CD4-positive, alpha-beta T cell treated with Interleukin-17A for 4 hours (primary cell): ENCODE data around the gene NTMT2.
"Not testable (repeated sequence)": the region's sequence is repeated elsewhere in the genome, so short reads cannot be mapped to it uniquely, and the experiment has no call there.

Experiments
- DNase-seq: peaks from one replicate; pipeline ENCODE4 v3.0.0-alpha.2; 2020; ENCODE audit warnings: mixed read lengths

NTMT2 gene

DNA sequence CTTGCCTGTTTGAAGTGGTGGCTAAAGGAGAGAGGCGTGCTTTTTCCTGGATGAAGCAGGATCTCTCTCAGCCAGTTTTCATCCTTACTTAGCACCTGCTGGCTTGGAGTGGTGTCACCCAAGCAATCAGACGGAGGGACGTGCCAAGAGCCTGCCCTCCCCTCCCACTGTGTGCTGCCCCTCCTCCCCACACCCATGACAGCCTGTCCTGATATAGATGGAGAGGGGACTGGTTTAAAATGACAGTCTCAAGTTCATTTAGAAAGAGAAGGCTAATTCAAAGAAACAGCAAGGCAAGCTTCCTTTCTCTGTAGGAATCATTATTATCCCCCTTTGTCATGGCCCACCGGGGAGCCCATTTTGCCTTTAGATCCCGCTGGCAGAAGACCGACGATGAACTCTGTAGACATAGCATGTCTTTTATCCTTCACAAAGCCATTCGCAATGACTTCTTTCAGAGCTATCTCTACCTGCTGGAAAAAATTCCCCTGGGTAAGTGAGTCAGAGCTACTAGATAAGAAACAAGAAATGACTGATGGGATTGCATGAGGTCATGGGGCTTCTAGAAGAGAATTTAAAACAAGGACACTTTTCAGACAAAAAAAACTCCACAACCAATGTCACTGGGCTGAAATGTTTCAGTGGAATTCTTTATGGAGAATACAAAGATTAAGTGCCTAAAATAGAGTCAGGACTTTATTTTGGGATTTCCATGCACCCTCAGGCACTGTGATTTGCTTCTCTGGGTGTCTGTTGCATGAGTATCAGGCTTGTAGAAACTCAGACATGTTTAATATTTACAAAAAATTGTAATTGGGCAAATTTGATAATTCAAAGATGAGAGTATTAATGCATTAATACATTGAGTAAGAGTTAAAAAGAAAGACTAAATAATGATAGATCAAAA is at the start of gene NTMT2:
NTMT2 (plus strand) TSS at position 190 of the 907 bp plus-strand sequence; CDS start at position 339, 149 bp downstream.
- DNase-seq: no peak

- DNase-seq: no peak
Measured at GRCh38 chr1:170095976-170096748, 49.6 kb upstream of the NTMT2 start.

- no peak for DNase-seq
Measured at GRCh38 chr1:170096806-170097340, 48.9 kb upstream of the NTMT2 start.

DNA sequence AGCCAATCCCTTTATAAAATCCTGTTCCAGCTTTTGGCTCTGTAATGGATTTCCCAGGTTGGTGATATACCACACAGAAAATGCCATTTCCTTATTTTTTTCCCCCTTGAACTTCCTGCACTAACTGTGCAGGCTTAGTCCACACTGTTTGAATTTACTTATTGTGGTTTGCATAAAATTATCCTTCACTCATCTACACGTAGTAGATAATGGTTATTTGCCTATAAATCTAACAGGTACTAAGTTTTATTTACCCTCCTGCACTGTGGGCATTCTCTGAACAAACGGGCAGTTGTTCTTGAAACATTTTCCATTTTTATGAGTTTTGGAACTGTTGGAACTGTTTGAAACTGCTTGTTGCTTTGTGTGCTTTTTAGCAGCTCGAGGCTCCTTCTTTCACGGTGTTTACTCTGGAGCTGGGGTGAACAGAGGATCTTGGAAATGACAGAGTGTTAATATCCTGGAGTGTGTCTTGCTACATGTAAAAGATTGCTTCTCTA is 48.3 kb upstream of the NTMT2 start:
- DNase-seq: no peak

DNA sequence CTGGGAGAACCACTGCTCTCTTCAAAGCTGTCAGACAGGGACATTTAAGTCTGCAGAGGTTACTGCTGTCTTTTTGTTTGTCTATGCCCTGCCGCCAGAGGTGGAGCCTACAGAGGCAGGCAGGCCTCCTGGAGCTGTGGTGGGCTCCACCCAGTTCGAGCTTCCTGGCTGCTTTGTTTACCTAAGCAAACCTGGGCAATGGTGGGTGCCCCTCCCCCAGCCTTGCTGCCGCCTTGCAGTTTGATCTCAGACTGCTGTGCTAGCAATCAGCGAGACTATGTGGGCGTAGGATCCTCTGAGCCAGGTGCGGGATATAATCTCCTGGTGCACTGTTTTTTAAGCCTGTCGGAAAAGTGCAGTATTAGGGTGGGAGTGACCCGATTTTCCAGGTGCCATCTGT is 32.6 kb upstream of the NTMT2 start:
- DNase-seq: not testable (repeated sequence)

GRCh38 chr1:170114906-170115305 is 30.9 kb upstream of the NTMT2 start:
- no peak for DNase-seq

DNA sequence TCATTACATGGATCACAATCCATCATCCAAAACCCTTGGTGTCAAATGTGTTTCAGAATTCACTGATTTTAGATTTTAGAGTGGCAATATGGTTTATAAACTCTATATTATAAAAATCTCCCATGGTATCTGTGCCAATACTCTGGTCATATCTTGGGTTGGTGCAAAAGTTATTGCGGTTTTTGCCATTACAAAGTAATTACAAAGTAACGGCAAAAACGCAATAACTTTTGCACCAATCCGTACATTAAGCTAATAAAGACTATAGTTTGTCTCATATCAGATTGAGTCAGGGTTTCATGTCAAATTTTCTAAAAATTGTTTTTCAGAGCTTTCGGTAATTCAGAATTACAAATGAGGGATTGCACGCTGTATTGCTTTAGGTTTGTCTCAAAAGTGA is 23.4 kb upstream of the NTMT2 start:
- DNase-seq: no peak

DNA sequence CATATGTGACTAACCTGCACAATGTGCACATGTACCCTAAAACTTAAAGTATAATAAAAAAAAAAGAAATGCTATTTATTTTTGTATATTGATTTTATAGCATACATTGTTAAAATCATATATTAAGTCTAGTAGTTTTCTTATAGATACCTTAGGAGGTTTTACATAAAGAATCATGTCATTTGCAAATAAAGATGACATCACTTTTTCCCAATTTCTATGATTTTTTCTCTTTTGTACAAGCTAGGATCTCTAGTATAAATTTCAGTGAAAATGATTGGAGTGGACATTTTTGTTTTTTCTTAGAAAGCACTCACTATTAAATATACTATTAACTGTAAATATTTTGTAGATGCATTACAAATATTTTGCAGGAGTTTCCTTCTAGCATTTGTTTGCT is 20.5 kb upstream of the NTMT2 start:
- no peak for DNase-seq

DNA sequence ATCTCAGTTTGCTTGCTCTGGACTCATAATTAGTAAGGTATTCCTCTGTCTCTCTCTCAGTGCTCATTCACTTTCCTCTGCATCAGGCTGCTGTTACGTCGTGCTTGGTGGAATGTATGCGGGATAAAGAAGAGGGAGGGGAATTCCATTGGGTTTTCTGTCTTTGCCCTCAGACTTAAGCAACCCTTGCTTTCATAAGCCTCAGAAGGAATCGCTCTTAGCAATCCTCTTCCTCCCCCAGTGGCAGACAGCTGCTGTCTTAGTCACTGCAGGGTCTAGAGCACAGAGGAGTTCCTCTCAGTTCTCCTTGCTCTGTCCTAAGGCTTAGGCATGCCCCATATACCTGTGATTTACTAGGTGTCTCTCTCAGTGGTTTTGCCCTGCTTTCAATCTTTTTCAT is 19.1 kb upstream of the NTMT2 start:
- DNase-seq: no peak

GRCh38 chr1:170131450-170131849 is 14.3 kb upstream of the NTMT2 start:
- no peak for DNase-seq

DNA sequence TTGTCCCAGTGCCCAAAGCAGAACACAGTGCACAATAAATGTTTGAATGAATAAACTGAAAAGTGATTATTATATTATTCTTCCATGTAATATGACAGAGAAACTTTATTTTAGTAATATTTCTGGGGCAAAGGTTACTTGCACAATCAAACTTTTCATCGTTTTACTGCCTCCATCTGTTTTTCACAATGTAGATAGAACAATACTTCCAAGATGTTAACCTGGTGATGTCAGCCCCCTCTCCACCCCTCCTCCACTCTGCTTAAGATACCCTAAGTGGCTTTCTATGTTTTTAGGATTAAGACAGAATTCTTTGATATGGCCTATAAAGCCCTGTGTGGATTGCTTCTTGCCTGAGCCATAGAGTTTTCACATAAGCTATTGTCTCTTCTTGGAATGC is 13.8 kb upstream of the NTMT2 start:
- no peak for DNase-seq

DNA sequence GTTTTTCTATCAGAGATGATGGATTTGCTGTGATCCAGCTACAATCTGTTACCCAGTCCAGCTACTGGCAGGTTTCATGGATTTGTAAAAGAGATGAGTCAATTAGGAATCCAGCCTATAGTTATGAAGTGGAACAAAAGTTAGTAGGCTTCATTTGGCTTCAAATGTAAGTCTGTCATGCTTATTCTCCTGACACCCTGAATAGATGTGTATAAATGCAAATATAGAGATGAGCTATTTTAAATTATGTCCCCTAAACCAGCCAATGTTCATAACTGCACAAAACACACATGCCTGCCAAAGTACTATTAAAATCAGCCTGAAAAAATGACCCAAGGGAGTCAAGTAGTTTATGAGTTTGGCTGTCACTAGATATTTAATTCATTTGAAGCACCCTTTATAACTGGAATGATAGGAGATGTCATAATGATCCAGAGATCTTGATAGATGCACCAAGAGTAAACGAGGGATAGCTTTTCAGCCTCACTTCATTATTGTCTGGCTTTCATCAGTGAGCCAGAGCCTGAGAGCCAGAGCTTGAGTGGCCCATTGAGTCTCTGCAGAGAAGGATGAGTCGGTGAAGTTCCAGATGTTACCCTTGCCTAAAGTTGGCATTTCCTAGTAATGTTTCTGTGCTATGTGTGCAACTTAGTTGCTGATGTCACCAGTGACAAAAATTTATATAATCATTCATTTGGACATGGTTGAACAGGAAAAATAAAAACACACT is 11.8 kb upstream of the NTMT2 start:
- DNase-seq: no peak

DNA sequence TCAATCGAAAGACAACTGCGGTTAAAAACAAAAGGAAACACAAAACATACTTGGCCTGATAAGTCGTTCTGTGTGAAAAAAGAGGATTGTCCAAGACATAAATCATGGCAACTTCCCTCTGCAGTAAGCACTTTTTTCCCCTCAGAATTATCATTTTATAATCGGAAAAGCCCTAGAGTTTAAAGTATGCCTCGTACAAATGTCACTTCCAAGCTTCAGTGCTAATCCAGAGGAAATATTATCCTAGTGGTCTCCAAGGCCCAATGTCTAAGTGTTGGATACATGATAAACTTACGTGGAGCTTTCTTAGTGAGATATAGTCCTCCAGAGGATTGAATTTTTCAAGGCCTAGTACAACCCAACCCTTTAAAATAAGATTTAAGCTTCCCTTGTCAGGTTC is 11.2 kb upstream of the NTMT2 start:
- no peak for DNase-seq

DNA sequence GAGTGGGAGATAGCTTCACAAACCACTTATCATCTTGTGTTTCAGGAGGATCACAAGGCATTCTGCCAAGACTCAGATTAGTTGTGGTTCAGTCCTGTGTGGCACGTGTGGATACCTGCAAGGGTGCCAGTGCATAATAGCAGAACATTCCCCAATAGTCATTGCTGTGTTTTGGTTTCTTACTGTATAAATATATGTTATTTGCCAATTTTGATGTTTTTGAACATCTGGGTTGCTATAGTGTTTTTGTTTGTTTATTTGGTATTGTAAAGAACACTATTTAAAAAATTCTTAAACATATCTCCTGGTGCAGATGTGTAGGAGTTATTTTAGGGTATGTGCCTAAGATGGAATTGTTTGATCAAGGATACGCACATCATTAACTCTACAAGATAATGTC is 5.4 kb upstream of the NTMT2 start:
- no peak for DNase-seq

- DNase-seq: no peak
Measured at GRCh38 chr1:170145061-170145460, 698 bp upstream of the NTMT2 start.

GRCh38 chr1:170146720-170147263 is 1.0 kb downstream of the NTMT2 start:
- no peak for DNase-seq

GRCh38 chr1:170149241-170149640 is 3.5 kb downstream of the NTMT2 start:
- DNase-seq: no peak

DNA sequence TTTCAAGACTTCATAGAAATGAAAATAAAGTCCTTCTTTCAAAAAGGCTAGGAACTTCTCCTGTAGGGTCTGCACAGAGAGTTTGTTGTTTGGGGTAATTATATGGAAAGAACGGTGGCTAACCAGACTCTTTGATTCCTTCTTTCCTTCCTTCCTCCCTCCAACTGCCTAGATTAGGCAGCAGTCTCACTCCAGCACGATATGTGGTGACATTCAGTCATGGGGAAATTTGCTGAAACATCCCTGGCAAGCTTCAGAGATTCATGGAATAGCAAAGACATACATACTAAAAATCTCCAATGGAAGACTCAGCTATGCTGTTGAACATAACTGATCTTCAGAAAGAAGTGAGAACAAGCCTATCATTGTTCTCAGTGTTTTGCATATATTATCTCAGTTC is 4.3 kb downstream of the NTMT2 start:
- no peak for DNase-seq

GRCh38 chr1:170150921-170151320 is 5.2 kb downstream of the NTMT2 start:
- DNase-seq: no peak

DNA sequence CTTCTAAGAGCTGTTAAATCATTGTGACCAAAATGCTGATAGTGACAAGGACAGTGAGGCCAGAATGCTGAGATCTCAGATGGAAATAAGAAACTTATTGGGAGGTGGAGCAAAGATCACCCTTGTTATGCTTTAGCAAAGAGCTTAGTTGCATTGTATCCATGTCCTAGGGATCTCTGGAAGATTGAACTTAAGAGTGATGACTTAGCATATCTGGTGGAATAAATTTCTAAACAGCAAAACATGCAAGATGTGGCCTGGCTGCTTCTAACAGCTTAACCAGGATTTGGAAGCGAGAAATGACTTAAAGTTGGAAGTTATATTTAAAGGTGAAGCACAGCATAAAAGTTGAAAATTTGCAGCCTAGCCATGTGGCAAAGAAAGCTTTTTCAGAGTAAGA is 7.7 kb downstream of the NTMT2 start:
- DNase-seq: no peak

DNA sequence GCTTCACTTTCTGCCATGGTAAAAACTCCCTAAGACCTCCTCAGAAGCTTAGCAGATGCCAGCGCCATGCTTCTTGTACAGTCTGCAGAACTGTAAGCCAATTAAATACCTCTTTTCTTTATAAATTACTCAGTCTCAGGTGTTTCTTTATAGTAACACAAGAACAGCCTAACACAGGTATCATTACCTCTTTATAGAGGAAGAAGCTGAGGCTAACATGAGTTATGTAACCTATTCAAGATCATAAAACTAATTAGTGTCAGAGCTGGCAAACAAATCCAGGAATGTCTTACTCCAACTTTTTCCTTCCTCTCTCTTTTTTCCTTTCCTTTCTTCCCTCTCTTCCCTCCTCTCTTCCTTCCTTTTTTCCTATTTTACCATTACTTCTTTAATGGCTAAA is 9.3 kb downstream of the NTMT2 start:
- DNase-seq: no peak

DNA sequence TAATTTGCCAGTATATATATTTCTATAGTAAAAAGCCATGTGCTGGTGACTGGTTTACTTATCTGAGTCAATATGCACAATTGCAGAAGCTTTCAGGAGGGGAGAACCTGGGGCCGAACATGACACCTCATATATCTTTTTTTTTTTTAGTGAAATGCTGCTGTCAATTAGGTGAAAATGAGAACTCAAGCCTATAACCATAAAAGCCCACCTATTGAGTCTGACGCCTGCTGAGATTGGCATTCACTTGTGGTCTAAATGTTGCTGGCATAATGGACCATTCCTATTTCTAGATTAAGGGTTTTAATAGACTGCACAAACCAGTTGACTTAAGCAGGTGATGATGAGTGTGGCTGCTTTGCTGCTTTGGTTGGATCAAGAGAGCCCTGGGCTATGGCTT is 10.8 kb downstream of the NTMT2 start:
- no peak for DNase-seq

GRCh38 chr1:170157820-170158219 is 12.1 kb downstream of the NTMT2 start:
- no peak for DNase-seq
